GM19438 (cell line): Measurements from ENCODE around the gene SIRT2.
"Not testable (repeated sequence)": the region's sequence is repeated elsewhere in the genome, so short reads cannot be mapped to it uniquely, and the experiment has no call there.

Experiments
- ATAC-seq: cut with Tn5 transposase; IDR thresholded peaks from one replicate; pipeline ENCODE4 v1.9.1; 2021; ENCODE audit warnings: low read depth; ENCODE audit not compliant: unreplicated experiment

SIRT2 gene

DNA sequence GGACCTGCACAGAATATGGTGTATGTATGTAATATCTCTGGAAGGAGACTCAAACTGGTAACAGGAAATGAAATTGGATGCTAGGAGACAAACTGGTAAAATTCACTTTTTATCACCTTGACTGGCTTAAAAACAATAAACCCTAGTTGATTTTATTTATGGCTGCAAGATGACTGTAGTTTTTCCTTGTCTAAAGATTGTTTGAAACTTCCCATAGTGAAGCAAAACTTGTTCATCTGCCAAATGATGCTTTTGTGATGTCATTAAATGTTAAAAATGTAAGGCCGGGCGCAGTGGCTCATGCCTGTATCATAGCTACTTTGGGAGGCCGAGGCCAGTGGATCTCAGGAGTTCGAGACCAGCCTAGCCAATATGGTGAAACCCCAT, 65.3 kb downstream of the SIRT2 start:
- no peak for ATAC-seq

DNA sequence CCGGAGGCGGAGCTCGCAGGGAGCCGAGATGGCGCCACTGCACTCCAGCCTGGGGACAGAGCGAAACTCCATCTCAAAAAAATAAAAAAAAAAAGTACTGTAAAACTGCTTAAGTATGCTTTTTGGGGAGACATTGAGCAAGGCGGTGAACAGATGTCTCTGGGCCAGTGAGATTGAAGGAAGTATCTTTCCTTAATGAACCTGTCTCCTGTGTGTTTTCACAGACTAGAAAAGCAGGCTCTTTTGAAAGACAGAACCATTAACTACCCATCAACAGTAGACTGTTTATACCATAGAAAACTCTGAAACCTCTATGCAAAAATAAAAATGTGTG, 66.4 kb downstream of the SIRT2 start:
- ATAC-seq = no peak

DNA sequence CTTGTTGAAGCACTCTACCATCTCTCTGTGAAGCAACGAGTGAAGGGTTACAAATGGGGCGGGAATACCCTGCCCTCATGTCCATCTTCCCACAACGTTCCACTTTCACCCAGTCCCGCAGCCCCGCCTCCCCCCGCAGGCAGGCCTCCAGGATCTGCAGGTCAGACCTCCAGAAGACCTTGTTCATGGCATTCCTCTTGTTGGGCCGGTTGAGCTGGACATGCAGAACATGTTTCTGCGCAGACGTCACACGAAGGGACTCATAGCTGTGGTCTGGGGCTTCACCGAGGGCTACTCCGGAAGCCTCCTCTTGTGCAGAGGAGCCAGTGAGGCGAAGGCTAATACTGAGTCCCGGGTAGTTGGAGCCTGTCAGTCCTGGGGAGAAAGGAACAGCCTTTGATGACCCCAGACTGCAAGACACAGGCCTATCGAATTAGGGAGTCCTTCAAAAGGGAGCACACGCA, 68.2 kb downstream of the SIRT2 start:
- peak; percentile 41 for ATAC-seq

DNA sequence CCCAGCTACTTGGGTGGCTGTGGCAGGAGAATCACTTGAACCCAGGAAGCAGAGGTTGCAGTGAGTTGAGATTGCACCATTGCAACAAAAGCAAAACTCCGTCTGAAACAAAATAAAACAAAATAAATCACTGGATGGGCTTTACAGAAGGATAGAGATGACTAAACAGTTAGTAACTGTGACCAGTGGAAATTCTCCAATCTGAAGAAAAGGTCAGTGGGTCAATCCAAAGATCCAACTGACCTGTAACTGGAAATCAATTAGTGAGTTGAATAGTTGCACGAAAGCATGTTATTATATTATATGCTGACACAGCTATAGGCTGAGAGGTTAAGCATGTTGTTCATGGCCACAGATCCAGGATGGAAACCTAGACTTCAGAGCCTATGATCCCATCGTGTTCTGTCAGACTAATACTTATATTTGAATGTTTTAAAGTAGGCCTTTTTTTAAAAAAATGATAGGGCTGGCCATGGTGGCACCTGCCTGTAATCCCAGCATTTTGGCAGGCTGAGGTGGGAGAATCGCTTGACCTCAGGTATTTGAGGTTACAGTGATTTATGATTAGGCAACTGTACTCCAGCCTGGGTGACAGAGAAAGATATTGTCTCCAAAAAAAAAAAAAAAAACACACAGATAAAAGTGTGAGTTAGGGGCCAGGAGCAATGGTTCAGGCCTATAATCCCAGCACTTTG, 69.2 kb downstream of the SIRT2 start:
- no peak for ATAC-seq

DNA sequence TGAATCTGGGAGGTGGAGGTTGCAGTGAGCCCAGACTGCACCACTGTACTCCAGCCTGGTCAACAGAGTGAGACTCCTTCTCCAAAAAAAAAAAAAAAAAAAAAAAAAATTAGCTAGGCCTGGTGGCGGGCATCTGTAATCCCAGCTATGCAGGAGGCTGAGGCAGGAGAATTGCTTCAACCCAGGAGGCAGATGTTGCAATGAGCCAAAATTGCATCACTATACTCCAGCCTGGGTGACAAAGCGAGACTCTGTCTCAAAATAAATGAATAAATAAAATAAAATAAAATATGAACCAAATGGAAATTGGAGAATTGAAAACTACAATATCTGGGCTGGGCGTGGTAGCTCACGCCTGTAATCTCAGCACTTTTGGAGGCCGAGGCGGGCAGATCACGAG, 70.2 kb downstream of the SIRT2 start:
- not testable (repeated sequence) for ATAC-seq
